HUDEP-2 (cell line): ENCODE data around the gene FOXP1.
"Not testable (repeated sequence)": the region's sequence is repeated elsewhere in the genome, so short reads cannot be mapped to it uniquely, and the experiment has no call there.

ENCODE experiments used
- DNase-seq, 76 experiments: peaks; one replicate each; lab custom pipeline; 2025; ENCODE audit not compliant: unreplicated experiment in 76 of 76; lab: John Stamatoyannopoulos, UW

Gene FOXP1

DNA sequence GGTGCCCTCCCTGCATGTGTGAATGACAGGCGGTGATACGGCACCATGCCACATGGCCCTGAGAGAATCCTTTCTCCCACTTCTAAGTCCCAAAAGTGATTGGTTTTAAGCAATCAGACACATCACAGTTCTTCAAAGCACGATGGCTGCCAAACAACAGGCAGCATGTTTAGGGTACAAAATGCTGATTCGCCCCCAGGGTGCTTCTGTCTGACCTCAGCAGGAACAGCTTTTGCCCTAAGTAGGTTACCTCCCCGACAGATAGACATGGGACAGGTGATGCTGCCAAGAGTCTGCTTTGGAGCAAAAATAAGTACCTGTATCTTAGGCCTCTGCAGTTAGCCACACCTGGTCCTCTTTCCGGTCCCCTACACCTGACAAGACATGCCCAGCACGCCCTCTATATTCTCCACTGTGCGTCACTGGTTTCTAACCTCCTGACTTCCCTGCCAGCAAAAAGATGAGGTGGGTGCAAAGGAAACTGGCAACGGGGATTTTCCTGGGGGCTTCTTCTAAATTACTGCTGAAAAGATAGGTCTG lies 549.8 kb downstream of the FOXP1 start:
- no peak for DNase-seq

GRCh38 chr3:71031914-71032521 lies 551.5 kb downstream of the FOXP1 start:
- no peak for DNase-seq

GRCh38 chr3:71031181-71031580 lies 552.3 kb downstream of the FOXP1 start:
- DNase-seq = no peak

DNA sequence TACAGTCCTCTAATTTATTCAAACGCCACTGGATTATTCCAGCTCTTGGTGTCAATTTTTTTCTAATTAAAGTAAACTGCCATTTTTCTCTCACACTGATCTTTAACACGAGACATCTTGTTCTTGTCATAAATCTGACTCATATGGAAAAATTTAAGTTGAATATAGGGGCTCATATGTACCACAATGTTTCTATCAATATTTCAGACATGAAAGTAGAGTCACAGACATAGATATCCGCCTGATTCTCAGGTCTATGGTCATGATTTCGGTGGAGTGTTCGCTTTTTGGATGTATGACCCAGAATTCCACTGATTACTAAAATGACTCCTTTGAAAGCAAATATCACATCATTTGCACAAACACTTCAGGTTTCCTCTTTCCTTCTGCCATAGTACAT lies 552.8 kb downstream of the FOXP1 start:
- no peak for DNase-seq

GRCh38 chr3:71029770-71030169 lies 553.8 kb downstream of the FOXP1 start:
- no peak for DNase-seq

DNA sequence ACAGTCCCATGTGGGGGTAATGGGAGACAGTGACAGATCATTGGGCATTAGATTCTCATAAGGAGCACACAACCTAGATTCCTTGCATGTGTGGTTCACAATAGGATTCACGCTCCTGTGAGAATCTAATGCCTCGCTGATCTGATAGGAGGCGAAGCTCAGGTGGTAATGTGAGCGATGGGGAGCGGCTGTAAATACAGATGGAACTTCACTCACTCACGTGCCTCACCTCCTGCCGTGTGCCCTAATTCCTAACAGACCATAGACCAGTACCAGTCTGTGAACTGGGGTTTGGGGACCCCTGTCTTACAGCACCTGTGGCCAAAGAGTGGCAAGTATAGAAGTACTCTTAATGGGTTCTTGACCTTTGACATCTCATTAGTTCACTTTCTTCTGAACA lies 554.7 kb downstream of the FOXP1 start:
- no peak for DNase-seq

- DNase-seq = no peak
Measured at GRCh38 chr3:71028184-71028583, 555.3 kb downstream of the FOXP1 start.

GRCh38 chr3:71026634-71027578 lies 556.6 kb downstream of the FOXP1 start:
- DNase-seq = no peak

- DNase-seq = no peak
Measured at GRCh38 chr3:71025516-71025915, 558.0 kb downstream of the FOXP1 start.

- no peak for DNase-seq
Measured at GRCh38 chr3:71025010-71025409, 558.5 kb downstream of the FOXP1 start.

DNA sequence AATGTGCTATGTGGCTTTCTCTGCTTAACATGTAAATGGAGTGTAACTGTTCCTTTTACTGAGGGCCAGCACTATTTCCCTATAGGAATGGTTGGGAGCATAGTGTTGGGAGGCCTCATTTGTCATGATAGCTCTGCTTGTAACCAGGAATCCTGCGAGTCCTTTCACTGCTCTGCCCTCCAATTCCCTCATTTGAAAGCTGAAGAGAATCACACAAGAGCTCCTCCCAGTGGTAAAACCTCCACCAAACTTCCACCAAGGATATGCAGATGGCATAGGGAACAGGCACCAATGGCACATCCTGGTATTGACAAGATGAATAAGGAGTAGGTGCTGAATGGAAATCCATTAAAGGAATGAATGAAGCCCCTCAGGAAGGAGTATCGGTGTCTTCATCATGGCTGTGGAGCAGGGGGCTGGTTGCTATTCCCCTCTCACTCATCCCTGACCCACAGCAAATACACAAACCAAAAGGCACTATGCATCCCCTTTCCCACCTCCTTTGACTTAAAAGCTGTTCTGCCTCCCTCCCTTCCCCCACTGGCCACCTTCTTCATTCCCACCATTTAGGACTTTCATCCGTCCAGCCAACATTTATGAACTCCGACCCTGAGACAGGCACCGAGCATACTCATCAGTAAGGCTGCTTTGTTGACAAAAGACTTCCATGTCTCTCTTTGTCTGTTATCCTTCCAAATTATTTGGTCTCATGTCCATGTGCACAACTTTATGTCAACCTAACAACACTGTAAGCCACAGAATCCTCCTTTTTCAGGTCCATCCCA lies 560.8 kb downstream of the FOXP1 start:
- DNase-seq = no peak

DNA sequence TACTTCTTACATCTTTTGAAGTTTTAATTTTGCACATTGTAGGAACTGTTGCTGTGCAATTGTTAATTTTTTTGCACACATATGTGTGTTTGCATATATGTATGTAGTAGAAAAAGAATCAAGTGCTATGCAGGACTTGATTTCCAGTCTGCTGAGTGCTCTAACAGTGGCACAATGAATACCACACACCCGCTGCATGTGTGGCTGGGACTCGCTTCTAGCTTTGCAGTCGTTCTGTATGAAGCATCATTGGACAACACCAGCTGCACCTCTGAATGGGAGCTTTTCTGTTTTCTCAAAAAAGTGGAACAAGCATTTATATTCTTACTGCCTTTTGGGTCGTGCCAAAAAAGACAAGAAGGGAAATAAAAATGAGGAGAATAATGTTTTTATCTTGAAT lies 564.7 kb downstream of the FOXP1 start:
- DNase-seq = no peak

DNA sequence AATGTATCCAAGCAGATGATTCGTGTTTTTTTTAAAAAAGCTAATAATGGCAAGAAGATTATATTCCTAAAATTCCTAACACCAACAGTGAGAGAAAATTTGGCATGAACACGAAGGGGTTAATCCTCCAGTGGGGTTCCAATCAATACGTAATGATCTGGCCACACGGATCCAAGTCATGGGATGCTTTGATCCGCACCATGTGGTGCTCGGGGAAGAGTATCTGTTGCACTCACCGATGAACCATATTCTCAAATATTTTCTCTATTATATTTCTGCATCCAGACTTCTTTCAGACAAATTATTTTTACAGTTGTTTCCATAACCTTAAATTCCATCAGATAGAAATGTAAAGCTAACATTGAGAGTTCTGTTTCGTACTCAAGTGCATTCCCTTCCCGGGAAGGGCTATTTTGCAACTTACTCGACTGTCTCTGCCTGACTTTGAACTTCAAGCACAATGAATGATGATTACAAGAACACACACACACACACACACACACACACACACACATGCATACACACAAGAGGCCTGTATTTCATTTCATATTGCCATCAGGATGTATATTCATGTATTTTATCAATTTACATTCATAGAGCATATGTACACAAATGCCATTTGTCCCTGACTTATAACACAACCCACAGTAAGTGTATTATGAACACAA lies 567.2 kb downstream of the FOXP1 start:
- DNase-seq = no peak

- not testable (repeated sequence) for DNase-seq
Measured at GRCh38 chr3:71014616-71015015, 568.9 kb downstream of the FOXP1 start.

GRCh38 chr3:71012971-71013370 lies 570.6 kb downstream of the FOXP1 start:
- DNase-seq = no peak

DNA sequence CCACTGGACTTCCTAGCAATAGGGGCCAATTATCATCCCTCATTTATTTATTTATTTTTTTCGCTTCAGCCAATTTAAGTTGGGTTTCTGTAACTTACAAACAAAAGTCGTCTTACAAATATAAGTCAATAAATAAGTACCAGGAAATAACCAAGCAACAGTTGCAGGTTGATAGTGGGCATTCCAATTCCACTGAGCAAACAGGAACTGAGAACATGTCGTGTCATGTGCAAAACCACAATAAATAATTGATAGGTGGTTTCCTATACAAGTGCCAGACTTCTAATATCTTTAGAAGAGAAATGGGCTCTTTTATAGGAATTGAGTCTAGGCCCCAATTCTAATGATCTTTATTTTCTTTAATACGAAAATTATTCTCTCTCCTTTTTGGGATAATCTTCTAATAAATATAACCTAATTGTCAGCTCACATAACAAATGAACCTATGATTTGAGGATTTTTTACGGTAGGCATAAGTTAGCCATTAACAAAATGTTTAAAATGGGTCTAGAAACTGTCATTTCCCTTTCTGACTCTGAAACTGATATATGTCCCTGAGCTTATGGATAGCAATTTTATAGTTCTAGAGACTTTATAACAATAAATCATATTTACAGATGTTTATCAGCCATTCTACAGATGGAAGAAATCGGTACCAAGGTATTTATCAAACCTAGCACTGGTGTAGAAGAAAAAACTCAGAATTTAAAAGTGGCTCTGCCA lies 571.8 kb downstream of the FOXP1 start:
- DNase-seq = no peak

DNA sequence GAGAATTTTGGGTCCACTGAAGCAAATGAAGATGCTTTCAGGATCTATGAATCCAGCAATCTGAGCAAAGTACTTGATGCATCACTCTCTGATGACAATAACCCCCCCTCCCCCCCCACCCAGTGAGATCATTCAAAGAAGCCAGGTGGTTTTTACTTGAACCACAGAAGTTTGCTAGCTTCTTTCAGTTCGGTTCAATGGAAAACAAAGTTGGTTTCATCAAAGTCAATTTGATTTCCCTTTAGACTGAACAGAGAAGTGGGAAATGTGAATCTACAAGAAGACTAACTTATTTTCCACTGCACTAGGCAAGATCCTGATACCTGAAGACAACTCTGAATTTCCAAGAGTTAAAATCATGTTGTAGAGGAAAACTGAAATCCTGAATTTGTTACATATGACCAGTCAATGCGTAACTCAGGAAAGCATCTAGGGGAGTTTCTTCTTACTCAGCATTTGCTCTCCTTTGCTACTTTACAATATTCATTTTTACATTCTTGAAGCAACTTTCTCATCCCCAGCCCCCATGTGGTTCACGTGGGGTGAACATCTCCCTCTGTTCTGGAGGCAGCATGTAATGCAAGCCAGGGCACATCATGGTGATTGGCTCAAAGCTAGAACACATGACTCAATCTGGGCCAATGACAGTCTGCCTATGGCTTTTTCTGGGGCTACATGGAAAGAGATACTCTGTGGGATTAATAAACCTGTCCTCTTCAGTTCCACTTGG lies 572.6 kb downstream of the FOXP1 start:
- DNase-seq = no peak

DNA sequence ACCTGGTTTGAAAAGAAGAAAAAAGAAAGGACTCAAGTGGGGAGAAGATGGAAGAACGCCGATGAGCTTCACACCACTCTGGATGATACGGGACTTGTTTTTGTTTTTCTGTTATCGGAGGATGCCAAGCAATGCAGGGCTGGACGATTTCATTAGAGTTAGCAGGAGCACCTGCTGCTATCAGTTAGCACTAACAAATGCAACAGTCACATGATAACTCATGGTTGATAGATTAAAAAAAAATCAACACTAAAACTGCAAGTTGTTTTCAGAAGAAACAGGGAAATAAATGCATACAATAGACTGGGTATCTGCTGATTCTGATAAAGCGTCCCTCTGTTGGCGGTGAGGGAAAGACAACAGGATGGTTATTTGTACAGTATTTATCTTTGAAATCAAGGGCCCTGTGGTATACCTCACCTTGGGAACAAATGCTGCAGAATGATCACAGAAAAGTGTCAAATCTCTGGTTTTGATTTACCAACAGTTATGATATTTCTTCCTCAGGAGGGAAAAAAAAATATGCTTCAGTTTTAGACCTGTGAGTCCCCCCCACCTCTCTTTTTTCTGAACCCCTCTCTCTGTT lies 575.1 kb downstream of the FOXP1 start:
- no peak for DNase-seq
